Lung microvascular endothelial cell (primary cell): Measurements from ENCODE around the gene CEP89. TPM values are rescaled to one million over a fixed set of nuclear protein-coding genes. Genes with fewer than 3 reads are reported as not detected.
"Not testable (repeated sequence)": the region's sequence is repeated elsewhere in the genome, so short reads cannot be mapped to it uniquely, and the experiment has no call there.

Experiments used
- DNase-seq, 2 donors: peaks; one replicate each; pipeline versions ENCODE4 v3.0.0 to v3.0.0-alpha.2; 2010; ENCODE audit warnings: low read depth in 2 of 2
- total RNA-seq: library from RNA; depleted of rRNA; stranded (reverse); fragments of >200 nt; gene quantifications from 2 replicates; pipeline ENCODE4 v1.2.1, GENCODE V29; 2014

CEP89 gene
- total RNA-seq: 4.4 and 6.3 TPM in 2 replicates

DNA sequence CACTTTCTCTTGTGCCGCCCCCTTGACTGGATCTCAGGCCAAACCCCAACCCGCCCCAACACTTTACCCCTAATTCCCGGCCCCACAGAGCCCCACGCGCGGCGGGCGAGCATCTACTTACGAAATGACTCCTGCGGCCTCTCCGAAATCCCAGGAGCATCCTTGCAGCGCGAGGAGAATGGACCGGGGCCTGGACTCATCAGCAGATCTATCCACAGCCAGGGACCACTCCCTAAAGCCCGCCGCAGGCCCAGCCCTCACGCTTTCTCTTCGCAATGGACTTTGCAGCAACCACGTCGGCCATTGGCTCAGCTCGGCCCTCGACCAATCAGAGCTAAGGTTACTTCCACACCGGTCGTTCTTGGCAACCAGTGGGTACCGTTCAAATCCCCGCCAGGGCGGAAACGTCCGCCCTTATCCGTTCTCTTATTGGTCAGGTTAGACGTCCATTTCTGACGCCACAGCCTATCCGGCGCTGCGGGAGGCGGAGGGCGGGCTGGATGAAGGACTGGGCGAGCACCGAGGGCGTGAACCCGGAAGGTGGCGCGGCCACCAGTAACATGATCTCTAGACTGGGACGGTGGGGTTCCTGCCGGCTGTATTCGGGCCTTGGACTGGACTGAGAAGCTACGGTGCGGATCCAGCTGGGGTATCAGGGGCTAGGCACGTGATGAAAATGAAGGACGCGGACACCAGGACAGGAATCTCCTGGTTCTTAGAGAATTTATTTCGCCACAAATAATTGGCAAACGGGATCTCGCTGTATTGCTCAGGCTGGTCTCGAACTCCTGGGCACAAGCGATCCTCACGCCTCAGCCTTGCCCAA, at the start of gene CEP89, which contains the start of gene FAAP24:
Gene CEP89 (minus strand): TSS at position 244 of the 826 bp plus-strand sequence. CDS start 84 bp downstream, at position 160.
Gene FAAP24 (plus strand): TSS at position 528 of the 826 bp plus-strand sequence. CDS start 955 bp downstream, outside the sequence.
- peak; percentile 100 for DNase-seq

DNA sequence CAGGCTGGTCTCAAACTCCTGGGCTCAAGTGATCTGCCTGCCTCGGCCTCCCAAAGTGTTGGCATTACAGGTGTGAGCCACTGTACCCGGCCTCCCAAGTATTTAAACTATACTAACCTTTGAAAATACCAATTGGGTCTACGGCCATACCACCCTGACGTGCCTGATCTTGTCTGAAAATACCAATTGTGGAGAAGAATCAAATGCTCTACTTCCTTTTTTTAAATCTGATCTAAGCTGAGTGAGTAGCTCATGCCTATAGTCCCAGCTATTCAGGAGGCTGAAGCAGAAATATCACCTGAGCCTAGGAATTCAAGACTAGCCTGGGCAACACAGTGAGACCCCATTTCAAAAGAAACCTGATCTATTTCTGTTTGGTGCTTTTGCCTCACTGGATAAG, 39.1 kb upstream of the CEP89 start:
- not testable (repeated sequence) for DNase-seq

DNA sequence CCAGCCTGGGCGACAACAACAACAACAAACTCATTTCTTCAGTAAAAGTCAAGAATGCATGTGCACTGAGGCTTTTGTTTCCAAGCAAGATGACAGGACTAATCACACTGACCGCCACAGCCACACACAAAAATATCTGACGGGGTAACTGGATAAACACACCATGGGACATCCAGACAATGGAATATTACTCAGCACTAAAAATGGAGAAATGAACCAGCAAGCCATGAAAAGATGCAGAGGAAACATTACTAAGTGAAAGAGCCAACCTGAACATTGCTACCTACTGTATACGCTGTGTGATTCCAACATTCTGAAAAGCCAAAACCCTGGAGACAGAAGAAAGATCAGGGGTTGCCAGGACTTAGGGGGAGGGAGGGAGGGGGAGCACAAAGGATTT, 37.0 kb upstream of the CEP89 start:
- DNase-seq: no peak

DNA sequence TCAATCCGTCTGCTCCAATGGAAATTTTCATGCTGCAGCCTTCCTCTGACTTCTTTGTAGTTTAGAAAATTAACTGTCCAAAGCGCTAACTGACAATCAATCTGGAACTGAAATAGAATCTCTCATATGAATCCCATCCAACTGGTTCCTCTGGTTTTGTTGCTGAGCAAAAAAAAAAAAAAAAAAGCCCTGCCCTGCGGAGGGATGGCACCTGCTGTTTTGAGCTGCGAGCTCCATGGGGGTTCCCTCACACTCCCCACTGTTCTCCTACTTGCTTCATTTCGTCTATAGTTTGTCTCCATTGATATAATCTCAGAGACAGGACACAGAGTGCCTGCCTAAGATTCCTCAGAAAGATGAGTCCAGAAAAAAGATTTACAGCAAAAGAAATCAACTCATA, 33.7 kb upstream of the CEP89 start:
- DNase-seq: no peak

DNA sequence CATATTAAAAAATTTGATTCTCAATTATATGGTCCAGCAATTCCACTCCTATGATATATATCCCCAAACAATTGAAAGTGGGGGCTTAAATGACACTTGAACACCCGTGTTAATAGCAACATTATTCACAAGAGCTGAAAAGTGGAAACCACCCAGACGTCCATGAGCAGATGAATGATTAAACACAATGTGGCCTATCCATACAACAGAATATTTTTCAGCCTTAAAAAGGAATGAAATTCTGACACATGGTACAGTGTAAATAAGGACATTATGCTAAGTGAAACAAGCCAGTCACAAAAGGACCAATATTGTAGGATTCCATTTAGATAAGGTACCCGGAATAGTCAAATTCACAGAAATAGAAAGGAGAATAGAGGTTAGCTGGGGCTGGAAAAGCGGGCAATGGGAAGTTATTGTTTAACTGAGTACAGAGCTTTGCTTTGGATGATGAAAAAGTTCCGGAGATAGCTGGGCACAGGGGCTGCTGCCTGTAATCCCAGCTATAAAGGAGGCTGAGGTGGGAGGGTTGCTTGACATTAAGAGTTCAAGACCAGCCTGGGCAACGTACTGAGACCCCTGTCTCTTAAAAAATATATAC, 31.8 kb upstream of the CEP89 start:
- not testable (repeated sequence) for DNase-seq

DNA sequence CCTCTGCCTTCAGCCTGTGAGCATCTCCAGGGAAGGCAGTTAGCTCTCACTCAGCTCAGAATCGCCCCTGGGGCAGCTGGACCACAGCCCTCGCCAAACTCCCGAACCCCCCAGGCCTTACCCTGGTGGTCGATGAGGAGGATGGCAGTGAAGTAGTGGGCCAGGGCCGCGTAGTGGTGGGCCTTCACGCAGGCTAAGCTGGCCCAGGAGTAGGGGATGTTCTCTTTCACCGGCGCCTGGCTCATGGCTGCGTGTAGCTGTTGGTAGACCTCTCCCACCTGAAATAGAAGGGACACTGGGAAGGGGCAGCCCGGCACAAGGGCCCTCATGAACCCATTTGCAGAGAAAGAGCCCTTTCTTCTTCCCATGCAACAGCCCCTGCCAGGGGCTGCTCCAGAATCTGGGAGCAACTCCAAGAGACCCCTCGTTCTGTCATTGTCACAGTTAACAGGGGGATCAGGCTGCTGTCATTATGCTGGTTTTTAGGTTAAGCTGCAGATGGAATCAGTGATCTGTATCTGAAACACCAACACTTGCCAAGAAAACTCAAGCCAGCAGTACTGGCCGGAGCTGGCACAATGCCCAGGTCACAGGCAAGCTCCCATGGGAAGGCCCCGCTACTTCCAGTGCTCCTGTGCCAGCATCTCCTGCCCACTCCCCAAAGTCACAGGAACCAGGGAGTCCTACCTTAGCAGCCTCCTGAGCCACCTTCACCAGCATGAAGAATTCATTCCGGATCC, 30.5 kb upstream of the CEP89 start:
- DNase-seq: peak in 1 of 2 donors; percentile 10

DNA sequence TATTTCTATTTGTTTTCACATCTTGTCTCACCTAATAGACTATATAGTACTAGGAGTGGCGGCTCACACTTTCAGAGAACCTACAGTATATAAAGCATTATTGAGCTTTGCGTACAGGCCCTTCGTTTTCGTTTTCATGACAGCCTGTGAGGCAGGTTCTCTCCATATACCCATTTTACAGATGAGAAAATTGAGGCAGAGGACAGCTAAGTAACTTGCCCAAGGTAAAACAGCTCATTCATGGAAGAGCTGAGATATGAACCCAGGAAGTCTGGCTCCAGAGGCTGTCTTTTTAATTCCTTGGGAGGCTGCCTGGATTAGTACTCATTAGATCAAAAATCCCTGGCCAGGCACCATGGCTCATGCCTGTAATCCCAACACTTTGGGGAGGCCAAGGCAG, 29.2 kb upstream of the CEP89 start:
- no peak for DNase-seq

DNA sequence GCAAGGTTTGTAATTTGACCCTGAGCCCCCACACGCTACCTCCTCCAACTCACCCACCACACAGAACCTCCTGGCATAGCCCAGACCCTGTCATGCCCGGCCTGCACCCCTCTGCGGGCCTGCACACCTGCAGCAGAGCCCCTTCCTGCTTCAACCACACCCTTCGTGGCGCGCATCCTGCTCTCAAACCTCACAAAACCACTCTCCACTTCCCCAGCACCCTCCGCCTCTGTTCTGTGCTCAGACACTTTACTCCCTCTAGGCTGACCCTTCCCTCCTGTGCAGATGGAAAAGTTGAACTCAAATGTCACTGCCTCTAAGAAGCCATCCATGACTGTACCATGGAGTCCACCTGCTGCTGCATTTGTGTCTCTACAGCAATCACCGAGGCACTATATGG, 28.8 kb upstream of the CEP89 start:
- DNase-seq: no peak

DNA sequence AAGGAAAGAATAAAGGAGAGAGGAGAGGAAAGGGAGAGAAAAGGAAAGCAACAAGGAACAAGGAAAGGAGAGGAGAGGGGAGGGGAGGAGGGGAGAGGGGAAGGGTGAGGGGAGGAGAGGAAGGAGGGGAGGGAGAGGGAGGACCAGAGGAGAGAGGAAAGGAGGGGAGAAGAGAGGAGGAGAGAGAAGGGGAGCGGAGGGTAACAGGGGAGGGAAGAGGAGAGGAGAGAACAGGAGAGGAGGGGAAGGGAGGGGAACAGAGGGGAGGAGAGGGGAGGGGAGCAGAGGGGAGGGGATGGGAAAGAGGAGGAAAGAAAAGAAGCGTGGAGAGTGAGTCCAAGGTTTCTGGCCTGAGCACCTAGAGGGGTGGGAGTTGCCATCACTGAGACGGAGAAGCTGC, 27.0 kb upstream of the CEP89 start:
- no peak for DNase-seq

DNA sequence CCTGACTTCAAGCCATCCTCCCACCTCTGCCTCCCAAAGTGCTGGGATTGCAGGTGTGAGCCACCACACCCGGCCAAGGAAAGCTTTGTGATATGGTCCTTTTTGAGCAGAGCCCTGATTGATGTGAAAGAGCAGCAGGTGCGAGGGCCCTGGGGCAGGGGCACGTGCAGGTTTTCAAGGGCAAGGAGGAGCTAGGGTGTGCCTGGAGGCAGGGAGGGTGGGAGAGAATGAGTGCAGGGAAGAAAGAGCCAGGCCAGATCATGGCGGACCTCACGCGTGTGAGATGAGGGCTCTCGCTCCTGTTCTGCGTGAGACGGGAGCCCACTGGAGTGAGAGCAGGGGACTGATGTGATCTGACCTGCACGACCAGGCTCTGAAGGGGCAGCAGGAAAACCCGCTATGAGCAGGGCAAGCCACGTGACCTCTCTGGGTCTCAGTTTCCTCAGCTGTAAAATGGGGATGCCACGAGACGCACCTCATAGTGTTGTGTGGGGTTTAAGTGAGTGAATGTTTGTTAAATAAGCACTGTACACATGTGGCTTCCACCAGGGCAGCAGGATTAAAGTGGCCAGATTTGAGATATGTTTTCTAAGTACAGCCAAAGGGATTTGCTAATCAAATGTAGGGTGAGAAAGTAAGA, 26.1 kb upstream of the CEP89 start:
- DNase-seq: no peak

DNA sequence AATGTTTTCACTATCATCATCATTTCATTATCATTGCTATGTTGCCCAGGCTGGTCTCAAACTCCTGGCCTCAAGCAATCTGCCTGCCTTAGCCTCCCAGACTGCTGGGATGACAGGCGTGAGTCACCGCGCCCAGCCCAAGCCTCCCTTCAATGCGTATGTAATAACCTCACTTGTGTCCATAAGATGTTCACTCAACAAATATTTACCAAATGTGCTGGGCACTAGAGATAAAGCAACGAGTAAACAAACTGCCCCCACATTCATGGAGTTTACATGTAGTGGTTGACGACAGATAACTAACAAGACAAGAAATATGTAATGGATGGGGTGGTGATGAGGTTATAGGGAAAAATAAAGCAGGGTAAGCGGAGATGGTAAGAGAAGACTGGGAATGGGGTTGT, 25.3 kb upstream of the CEP89 start:
- not testable (repeated sequence) for DNase-seq

DNA sequence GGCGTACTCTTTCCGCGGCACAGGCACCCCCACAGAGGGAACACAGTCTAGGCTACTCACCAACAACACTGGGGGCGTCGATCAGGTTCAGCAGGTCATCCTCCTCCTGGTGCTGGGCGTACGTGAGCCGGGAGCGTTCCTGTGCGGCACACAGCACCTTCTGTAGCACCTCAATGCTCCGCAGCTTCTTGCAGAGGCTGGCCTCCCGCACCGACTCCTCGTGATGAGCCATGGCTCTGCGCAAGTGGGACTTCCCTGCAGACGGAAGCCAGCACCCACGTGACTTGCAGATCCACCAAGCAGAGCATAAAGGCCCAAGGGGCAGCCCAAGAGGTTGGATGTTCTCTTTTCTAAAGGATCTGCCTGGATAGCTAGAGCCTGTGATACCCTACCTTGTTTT, 24.2 kb upstream of the CEP89 start:
- not testable (repeated sequence) for DNase-seq

DNA sequence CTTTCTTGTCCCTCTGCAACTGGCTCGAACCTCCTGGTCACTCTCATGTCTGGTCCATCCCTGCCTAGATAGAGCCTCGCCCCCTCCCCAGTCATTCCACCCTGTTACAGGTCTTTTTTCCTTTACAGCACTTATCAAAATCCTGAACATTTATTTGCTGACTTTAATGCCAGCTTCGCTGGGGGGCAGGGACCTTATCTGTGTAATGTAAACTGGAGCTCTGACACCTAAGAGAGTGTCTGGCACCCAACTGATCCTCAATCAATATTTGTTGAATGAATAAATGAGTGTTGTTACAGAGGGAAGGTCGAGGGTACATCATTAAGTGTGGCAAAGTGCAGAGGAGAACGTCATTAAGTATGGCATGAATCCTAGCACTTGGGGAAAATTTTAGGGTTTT, 17.0 kb upstream of the CEP89 start:
- DNase-seq: no peak

DNA sequence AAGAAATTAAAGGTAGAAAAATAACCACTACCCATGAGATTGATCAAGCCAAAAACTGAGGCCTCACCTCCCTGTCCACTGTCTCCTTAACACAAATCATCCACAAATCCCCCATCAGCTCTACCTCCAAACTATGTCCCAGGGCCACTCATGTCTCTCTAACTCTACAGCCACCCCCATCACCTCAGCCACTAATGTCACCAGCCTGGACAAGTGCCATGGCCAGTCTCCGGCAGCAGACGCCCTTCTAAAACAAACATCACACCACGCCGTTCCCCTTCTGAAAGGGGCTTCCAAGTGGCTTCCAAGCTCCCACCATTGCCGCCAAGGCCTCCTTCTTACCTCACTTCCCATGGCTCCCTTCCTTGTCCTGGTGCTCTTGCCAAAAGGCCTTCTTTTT, 16.5 kb upstream of the CEP89 start:
- DNase-seq: not testable (repeated sequence)

DNA sequence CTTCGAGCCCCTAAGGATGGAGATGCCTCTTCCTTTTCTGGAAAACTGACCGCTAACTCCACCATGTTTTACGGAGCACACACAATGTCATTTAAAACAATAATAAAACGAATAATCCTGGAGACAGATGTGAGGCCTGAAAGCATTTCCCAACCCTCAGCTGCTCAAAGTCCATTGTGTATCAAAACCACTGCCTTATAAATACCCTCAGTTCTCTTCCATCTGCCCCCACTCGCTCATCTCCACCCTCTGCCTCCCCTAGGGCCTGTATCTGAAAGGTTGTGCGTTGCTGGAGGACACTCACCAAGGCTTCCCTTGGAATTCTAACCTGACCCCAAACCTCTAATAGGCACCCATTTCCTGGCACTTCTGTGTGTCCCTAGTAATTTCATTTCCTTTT, 10.7 kb upstream of the CEP89 start:
- not testable (repeated sequence) for DNase-seq

DNA sequence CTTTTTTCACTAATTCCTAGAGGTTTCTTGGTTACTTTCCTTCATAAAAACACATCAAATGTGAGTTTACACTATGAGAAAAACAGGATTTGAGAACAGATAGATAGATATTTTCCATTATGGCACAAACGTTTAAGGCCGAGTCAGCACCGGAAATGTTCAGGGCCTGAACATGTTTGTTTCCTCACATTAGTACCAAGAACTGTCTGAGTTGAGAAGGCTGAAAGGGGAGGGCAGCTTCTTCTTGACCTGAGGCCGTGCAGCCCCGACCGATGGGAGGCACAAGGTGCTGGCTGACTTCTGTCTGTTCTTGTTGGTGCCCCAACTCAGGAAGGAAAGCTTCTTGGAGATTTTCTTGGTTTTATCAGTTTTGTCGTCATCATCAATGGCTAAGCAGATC, 8.0 kb upstream of the CEP89 start:
- peak in 1 of 2 donors; percentile 69 for DNase-seq

DNA sequence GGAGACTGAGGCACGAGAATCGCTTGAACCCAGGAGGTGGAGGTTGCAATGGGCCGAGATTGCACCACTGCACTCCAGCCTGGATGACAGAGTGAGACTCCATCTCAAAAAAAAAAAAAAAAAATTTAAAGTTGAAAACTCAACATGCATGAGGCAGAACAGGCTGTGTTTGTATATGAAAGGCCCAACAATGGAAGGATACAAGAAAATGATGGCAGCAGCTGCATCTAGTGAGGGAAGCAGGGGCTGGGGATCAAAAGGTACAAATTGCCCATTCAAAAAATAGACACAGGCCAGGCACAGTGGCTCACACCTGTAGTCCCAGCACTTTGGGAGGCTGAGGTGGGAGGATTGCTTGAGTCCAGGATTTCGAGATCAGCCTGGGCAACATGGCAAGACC, 6.1 kb upstream of the CEP89 start:
- DNase-seq: not testable (repeated sequence)

DNA sequence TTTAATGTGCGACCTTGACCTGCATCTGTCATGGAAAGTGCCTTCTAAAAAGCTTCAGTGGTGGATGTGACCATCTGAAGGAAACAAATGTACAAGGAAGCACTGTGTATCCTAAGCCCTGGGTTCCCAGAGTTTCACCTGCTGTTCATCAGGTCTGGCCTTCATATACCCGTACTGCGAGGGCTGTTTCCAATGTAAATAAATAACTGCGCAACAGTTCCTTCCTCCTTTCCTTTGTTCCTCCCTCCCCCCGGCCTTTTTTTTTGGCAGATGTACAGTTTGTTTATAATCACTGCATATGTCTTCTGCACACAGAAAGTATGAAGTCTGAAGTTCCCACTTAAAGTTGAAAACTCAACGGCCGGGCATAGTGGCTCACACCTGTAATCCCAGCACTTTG, 5.5 kb upstream of the CEP89 start:
- DNase-seq: peak; percentile 49 to 88

DNA sequence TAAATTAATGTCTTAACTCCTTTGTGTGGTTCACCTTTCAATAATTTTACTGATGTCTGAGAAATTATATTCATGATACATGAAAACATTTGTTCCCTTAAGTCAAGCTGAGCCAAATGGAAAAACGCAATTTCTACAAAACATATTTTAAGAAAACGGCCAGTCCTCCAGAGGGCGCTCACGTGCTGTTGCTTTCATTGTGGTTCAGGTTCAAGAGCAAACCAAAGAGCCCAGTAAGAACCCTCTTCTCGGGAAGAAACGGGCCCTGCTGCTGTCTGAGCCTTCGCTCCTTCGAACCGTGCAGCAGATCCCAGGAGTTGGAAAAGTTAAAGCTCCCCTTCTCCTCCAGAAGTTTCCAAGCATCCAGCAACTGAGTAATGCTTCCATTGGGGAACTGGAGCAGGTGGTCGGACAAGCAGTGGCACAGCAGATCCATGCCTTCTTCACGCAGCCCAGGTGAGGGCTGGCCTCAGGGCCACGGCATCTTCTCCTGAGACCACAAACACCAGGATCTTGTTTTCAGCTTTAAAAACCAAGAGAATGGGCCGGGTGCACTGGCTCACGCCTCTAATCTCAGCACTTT, 4.6 kb upstream of the CEP89 start:
- peak; percentile 73 to 82 for DNase-seq

DNA sequence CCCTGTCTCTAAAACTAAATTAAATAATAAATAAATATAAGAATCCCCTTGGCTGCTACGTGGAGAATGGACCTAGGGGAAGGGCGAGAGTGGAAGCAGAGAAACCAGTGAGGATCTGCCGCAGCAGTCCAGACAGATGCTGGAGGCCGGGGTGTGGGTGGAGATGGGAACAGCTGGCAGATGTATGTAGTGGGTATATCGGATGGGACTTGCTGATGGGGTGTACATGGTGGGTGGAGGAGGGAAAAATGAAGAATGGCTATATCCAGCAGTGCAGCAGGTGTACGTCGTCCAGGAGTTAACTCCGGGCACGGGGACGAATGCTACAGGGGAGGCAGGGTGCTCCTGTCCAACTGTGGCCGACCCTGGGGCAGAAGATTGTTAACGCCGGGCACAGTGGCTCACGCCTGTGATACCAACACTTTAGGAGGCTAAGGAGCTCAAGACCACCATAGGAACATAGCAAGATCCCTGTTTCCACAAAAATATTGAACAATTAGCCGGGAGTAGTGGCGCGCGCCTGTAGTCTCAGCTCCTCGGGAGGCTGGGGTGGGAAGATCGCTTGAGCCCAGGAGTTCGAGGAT, 654 bp downstream of the CEP89 start:
- no peak for DNase-seq

DNA sequence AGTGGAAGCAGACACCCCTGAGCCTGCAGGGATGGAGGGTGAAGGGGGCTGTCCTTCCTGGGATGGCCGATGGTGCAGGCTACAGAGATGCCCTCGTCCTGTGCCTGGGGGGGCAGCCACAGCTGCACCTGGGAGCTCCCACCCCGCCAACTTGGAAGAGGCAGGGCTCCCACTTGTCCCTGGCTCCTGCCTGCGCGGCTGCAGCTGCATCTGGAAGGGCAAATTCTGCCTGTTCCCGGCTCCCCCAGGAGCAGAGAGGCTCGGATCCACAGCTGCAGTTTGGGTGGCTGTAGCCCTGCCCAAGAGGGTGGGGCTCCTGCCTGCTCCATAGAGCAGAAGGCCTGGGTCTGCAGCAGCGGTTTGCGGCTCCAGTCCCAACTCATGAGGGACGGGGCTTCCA, 2.2 kb downstream of the CEP89 start:
- DNase-seq: no peak
